H9 (cell line): ENCODE measurements around the gene RUNX2. TPM values are rescaled to one million over a fixed set of nuclear protein-coding genes. Genes with fewer than 3 reads are reported as not detected.

ENCODE experiments used
- DNase-seq: peaks from one replicate; pipeline ENCODE4 v3.0.0-alpha.2; 2017
- H2AFZ ChIP-seq: one replicate; pipeline ENCODE4 v1.6.1; 2013; ENCODE audit warnings: mild to moderate bottlenecking, low read length, control low read depth, moderate library complexity
- H2AK5ac ChIP-seq: 2 replicates; pipeline ENCODE4 v1.6.1; 2013; ENCODE audit warnings: low read length, control low read depth, mixed read lengths; ENCODE audit not compliant: insufficient read length
- H2BK120ac ChIP-seq: one replicate; pipeline ENCODE4 v1.6.1; 2013; ENCODE audit warnings: low read depth, mild to moderate bottlenecking, low read length, control low read depth, inconsistent platforms; ENCODE audit not compliant: poor library complexity, severe bottlenecking
- H2BK12ac ChIP-seq: 2 replicates; pipeline ENCODE4 v1.6.1; 2013; ENCODE audit warnings: low read length, control low read depth, mixed read lengths, low read depth; ENCODE audit not compliant: insufficient read length
- H2BK15ac ChIP-seq: 2 replicates; pipeline ENCODE4 v1.6.1; 2013; ENCODE audit warnings: low read depth, low read length, control low read depth
- H2BK20ac ChIP-seq: one replicate; pipeline ENCODE4 v1.6.1; 2013; ENCODE audit warnings: low read depth, mild to moderate bottlenecking, low read length, control low read depth, inconsistent platforms; ENCODE audit not compliant: poor library complexity, severe bottlenecking
- H2BK5ac ChIP-seq: 2 replicates; pipeline ENCODE4 v1.6.1; 2013; ENCODE audit warnings: low read length, control low read depth, mixed read lengths; ENCODE audit not compliant: insufficient read length
- H3K14ac ChIP-seq: 2 replicates; pipeline ENCODE4 v1.6.1; 2013; ENCODE audit warnings: low read length, control low read depth; ENCODE audit not compliant: insufficient read depth
- H3K18ac ChIP-seq: 2 replicates; pipeline ENCODE4 v1.6.1; 2013; ENCODE audit warnings: low read depth, mild to moderate bottlenecking, mixed read lengths, low read length, control low read depth; ENCODE audit not compliant: insufficient read length
- H3K23ac ChIP-seq: 2 replicates; pipeline ENCODE4 v1.6.1; 2013; ENCODE audit warnings: low read length, control low read depth, mixed read lengths, low read depth; ENCODE audit not compliant: insufficient read length
- H3K23me2 ChIP-seq: 2 replicates; pipeline ENCODE4 v1.6.1; 2013; ENCODE audit warnings: low read depth, mild to moderate bottlenecking, mixed read lengths, low read length, control low read depth; ENCODE audit not compliant: insufficient read length, poor library complexity, severe bottlenecking
- H3K27ac ChIP-seq: 2 replicates; pipeline ENCODE4 v1.5.1; 2013; ENCODE audit warnings: low read length, control low read depth, mixed read lengths, low read depth; ENCODE audit not compliant: insufficient read length
- H3K27me3 ChIP-seq: 2 replicates; pipeline ENCODE4 v1.6.1; 2013; ENCODE audit warnings: low read length, control low read depth, inconsistent platforms; ENCODE audit not compliant: insufficient read depth
- H3K4ac ChIP-seq: 2 replicates; pipeline ENCODE4 v1.6.1; 2013; ENCODE audit warnings: low read depth, mild to moderate bottlenecking, control low read depth, inconsistent platforms, low read length, moderate library complexity
- H3K4me1 ChIP-seq: 2 replicates; pipeline ENCODE4 v1.6.1; 2013; ENCODE audit warnings: low read length, control low read depth, inconsistent platforms; ENCODE audit not compliant: insufficient read depth
- H3K4me2 ChIP-seq: 2 replicates; pipeline ENCODE4 v1.6.1; 2013; ENCODE audit warnings: low read length, control low read depth, mixed read lengths; ENCODE audit not compliant: insufficient read length, insufficient read depth
- H3K56ac ChIP-seq: 2 replicates; pipeline ENCODE4 v1.6.1; 2013; ENCODE audit warnings: low read depth, mild to moderate bottlenecking, mixed read lengths, low read length, control low read depth; ENCODE audit not compliant: insufficient read length
- H3K79me1 ChIP-seq: 2 replicates; pipeline ENCODE4 v1.6.1; 2013; ENCODE audit warnings: low read depth, mild to moderate bottlenecking, moderate library complexity, low read length, control low read depth, inconsistent platforms; ENCODE audit not compliant: insufficient read depth, poor library complexity, severe bottlenecking
- H3K79me2 ChIP-seq: 2 replicates; pipeline ENCODE4 v1.6.1; 2013; ENCODE audit warnings: low read length, control low read depth, inconsistent platforms; ENCODE audit not compliant: insufficient read depth
- H3K9ac ChIP-seq: 2 replicates; pipeline ENCODE4 v1.6.1; 2013; ENCODE audit warnings: low read length, control low read depth, mixed read lengths; ENCODE audit not compliant: insufficient read length; ENCODE audit errors: extremely low read depth
- H3K9me3 ChIP-seq: one replicate; pipeline ENCODE4 v1.6.1; 2013; ENCODE audit warnings: low read depth, low read length, inconsistent platforms; ENCODE audit not compliant: control insufficient read depth
- H3T11ph ChIP-seq: one replicate; pipeline ENCODE4 v1.6.1; 2013; ENCODE audit warnings: mild to moderate bottlenecking, low read length, control low read depth, inconsistent platforms
- H4K20me1 ChIP-seq: one replicate; pipeline ENCODE4 v1.6.1; 2013; ENCODE audit not compliant: control insufficient read depth, insufficient read length, insufficient read depth
- H4K5ac ChIP-seq: 2 replicates; pipeline ENCODE4 v1.6.1; 2013; ENCODE audit warnings: low read depth, mild to moderate bottlenecking, mixed read lengths, low read length, control low read depth; ENCODE audit not compliant: insufficient read length
- H4K8ac ChIP-seq: replicated peaks from 2 replicates; pipeline ENCODE4 v1.6.1; 2013; ENCODE audit warnings: low read length, control low read depth, mixed read lengths, low read depth; ENCODE audit not compliant: insufficient read length
- H4K91ac ChIP-seq: 2 replicates; pipeline ENCODE4 v1.6.1; 2013; ENCODE audit warnings: low read depth, mild to moderate bottlenecking, moderate library complexity, mixed read lengths, low read length, control low read depth; ENCODE audit not compliant: insufficient read length
- H3K27ac Mint-ChIP-seq, 3 experiments: 2 replicates in 2 of 3; 3 replicates in 1 of 3; pipeline ENCODE4 v1.8.0; 2020 to 2021; ENCODE audit warnings: mixed read lengths in 3 of 3, mild to moderate bottlenecking in 1 of 3, moderate library complexity in 1 of 3
- H3K27me3 Mint-ChIP-seq: 2 replicates; pipeline ENCODE4 v1.8.0; 2021; ENCODE audit warnings: low read depth, mild to moderate bottlenecking, moderate library complexity, mixed read lengths
- H3K36me3 Mint-ChIP-seq, 3 experiments: 2 replicates in 2 of 3; 3 replicates in 1 of 3; pipeline ENCODE4 v1.8.0; 2020 to 2021; ENCODE audit warnings: low read depth in 3 of 3, mixed read lengths in 3 of 3; ENCODE audit not compliant: insufficient read depth in 1 of 3
- H3K4me1 Mint-ChIP-seq, 2 experiments: 2 replicates each; pipeline ENCODE4 v1.8.0; 2020; ENCODE audit warnings: mixed read lengths in 2 of 2
- H3K4me3 Mint-ChIP-seq, 2 experiments: 2 replicates in 1 of 2; 3 replicates in 1 of 2; pipeline ENCODE4 v1.8.0; 2020 to 2021; ENCODE audit warnings: mild to moderate bottlenecking in 2 of 2, mixed read lengths in 2 of 2, moderate library complexity in 1 of 2
- H3K9me3 Mint-ChIP-seq, 2 experiments: 2 replicates in 1 of 2; 3 replicates in 1 of 2; pipeline ENCODE4 v1.8.0; 2020; ENCODE audit warnings: mild to moderate bottlenecking in 2 of 2, mixed read lengths in 2 of 2, moderate library complexity in 1 of 2
- CTCF ChIP-seq: fragments of 200-600 bp; sonication (generic); conservative IDR thresholded peaks from 3 replicates; pipeline ENCODE4 v1.8.0; 2021; ENCODE audit warnings: antibody characterized with exemption, mild to moderate bottlenecking
- WGBS: extraction: QIAGEN DNeasy Blood & Tissue Kit; methylation state at CpG from one replicate; pipeline ENCODE4 v1.1.7; 2013; ENCODE audit warnings: missing lambda C conversion rate, low lambda C conversion rate, mixed read lengths; ENCODE audit not compliant: insufficient read length; ENCODE audit errors: extremely low coverage; 5-methylcytosine and 5-hydroxymethylcytosine counted together
- total RNA-seq: library from RNA; stranded (reverse); gene quantifications from 2 replicates; pipeline ENCODE4 v1.2.1, GENCODE V29; 2021

RUNX2 gene
- total RNA-seq, 1 experiment from 2014 or later: 0.15 TPM

DNA sequence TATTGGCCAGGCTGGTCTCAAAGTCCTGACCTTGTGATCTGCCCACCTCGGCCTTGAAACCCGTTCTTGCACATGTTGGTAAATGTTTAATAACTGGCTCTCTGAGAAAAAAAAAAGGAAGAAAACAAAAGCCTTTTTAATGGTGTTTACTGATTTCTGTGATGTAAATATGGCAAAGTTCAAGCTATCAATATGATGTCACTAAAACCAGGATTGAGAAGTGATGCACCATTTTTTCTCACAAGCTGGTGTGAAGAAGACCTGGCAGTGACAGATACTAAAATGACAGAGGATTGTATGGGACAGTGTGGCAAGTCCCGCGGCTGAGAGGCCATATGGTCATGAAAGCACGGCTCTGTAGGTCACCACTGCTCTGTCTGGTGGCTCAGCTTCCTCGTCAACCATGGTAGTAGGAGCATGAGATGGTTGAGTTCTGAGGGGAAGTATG, 245.9 kb downstream of the RUNX2 start:
- WGBS: no CpG with 5 or more reads among the region's 6 CpGs

More for the DNA sequence above, 245.9 kb downstream of the RUNX2 start:
- Histone ChIP-seq H2BK120ac (no peak overlapping the region), H3K9ac (no peak overlapping the region), H3K79me2 (no peaks in the 10 kb centered on the region), H3K79me1 (no peaks in the 10 kb centered on the region), H3K27ac (no peak overlapping the region), H4K91ac (no peak overlapping the region), H3K23me2 (no peaks in the 10 kb centered on the region), H3K4ac (no peak overlapping the region), H4K5ac (no peak overlapping the region), H2BK5ac (no peak overlapping the region), H4K20me1 (no peaks in the 10 kb centered on the region), H3K14ac (no peak overlapping the region), H2BK12ac (no peak overlapping the region), H3T11ph (no peak overlapping the region), H3K4me2 (no peak overlapping the region), H4K8ac (no peak overlapping the region), H3K18ac (no peak overlapping the region), H2AFZ (no peak overlapping the region), H3K56ac (no peak overlapping the region), H3K23ac (no peak overlapping the region), H2BK15ac (no peak overlapping the region), H2AK5ac (no peak overlapping the region), H2BK20ac (no peak overlapping the region), H3K4me1 (no peaks in the 10 kb centered on the region), H3K27me3 (no peaks in the 10 kb centered on the region), H3K9me3 (no peaks in the 10 kb centered on the region)
- no peak overlapping the region for H3K4me3 Mint-ChIP-seq
- DNase-seq: no peak
- H3K27me3 Mint-ChIP-seq: peaks cover 6% of the 10 kb centered on the region
- peaks cover 0 to 7% of the 10 kb centered on the region in 2 experiments; a peak in 1 of 4 replicates for H3K4me1 Mint-ChIP-seq
- H3K9me3 Mint-ChIP-seq: no peaks in the 10 kb centered on the region
- TF ChIP-seq CTCF: no peak
- H3K36me3 Mint-ChIP-seq: no peaks in the 10 kb centered on the region
- no peak overlapping the region for H3K27ac Mint-ChIP-seq
